Lung (tissue), 12 donors: ENCODE measurements around the gene SUGCT. TPM values are rescaled to one million over a fixed set of nuclear protein-coding genes. Genes with fewer than 3 reads are reported as not detected.

Experiments
- ATAC-seq: fragments of 200-7000 bp; cut with Tn5 transposase; one replicate; pipeline ENCODE4 v1.9.1; 2020; ENCODE audit warnings: moderate number of reproducible peaks; ENCODE audit not compliant: insufficient read depth, low FRiP score
- DNase-seq, 3 donors: peaks; one replicate each; pipeline ENCODE4 v3.0.0-alpha.2; 2013 to 2017
- H3K27ac ChIP-seq, 2 donors: one replicate each; pipeline ENCODE4 v1.5.1; 2013; ENCODE audit warnings: mild to moderate bottlenecking in 2 of 2, moderate library complexity in 2 of 2, control low read depth in 1 of 2, inconsistent platforms in 1 of 2, low read depth in 1 of 2, low read length in 1 of 2
- H3K27me3 ChIP-seq, 3 donors: one replicate each; pipeline ENCODE4 v1.5.1; 2013; ENCODE audit warnings: low read length in 2 of 3; ENCODE audit not compliant: control insufficient read depth in 3 of 3, insufficient read depth in 3 of 3
- H3K36me3 ChIP-seq, 4 donors: one replicate each; pipeline ENCODE4 v1.5.1; 2013; ENCODE audit warnings: low read length in 4 of 4, mild to moderate bottlenecking in 1 of 4, moderate library complexity in 1 of 4; ENCODE audit not compliant: control insufficient read depth in 4 of 4, insufficient read depth in 4 of 4
- H3K4me1 ChIP-seq, 5 donors: one replicate each; pipeline ENCODE4 v1.5.1; 2013; ENCODE audit warnings: low read length in 5 of 5, mild to moderate bottlenecking in 2 of 5, moderate library complexity in 1 of 5; ENCODE audit not compliant: control insufficient read depth in 5 of 5, insufficient read depth in 5 of 5
- H3K4me3 ChIP-seq: one replicate; pipeline ENCODE4 v1.5.1; 2013; ENCODE audit warnings: mild to moderate bottlenecking, control low read depth, moderate library complexity
- H3K9ac ChIP-seq, 2 donors: one replicate each; pipeline ENCODE4 v1.5.1; 2013; ENCODE audit warnings: low read length in 2 of 2, control low read depth in 1 of 2; ENCODE audit not compliant: insufficient read depth in 1 of 2
- H3K9me3 ChIP-seq, 4 donors: one replicate each; pipeline ENCODE4 v1.5.1; 2013; ENCODE audit warnings: low read length in 3 of 4, mild to moderate bottlenecking in 1 of 4, moderate library complexity in 1 of 4; ENCODE audit not compliant: control insufficient read depth in 4 of 4, insufficient read depth in 3 of 4
- CTCF ChIP-seq: IDR thresholded peaks from 2 replicates; pipeline ENCODE4 v1.5.1; 2012; ENCODE audit warnings: mild to moderate bottlenecking; ENCODE audit errors: control extremely low read depth, extremely low read depth
- WGBS, 2 donors: extraction: QIAGEN DNeasy Blood & Tissue Kit; methylation state at CpG; one replicate each; pipeline ENCODE4 v1.1.7; 2013; 5-methylcytosine and 5-hydroxymethylcytosine counted together
- polyA plus RNA-seq, 2 donors: library from polyadenylated mRNA; stranded (reverse); fragments of 200-250 nt; gene quantifications; one replicate each; pipeline ENCODE4 v1.2.1, GENCODE V29; 2013
- total RNA-seq, 2 donors: library from RNA; depleted of rRNA in 1 of 2; stranded (reverse); fragments of >200 nt in 1 of 2; gene quantifications; one replicate each; pipeline ENCODE4 v1.2.1, GENCODE V29; 2014 to 2021
- donor health status: control.
- donor health status: control.
- donor health status: Bipolar disorder and iron deficiency.
- donor health status: healthy.
- donor health status: DM: yes; HTN: yes; CAD: no.

SUGCT gene
- total and polyA plus RNA-seq, 4 donors = 0.23 to 4.2 (median 1.8) TPM

- ATAC-seq (no peak), DNase-seq (no peak)
- no peak overlapping the region for H3K9ac ChIP-seq
- H3K9me3 ChIP-seq = no peaks in the 10 kb centered on the region
- no peaks in the 10 kb centered on the region for H3K4me1 ChIP-seq
- no peak overlapping the region for H3K27ac ChIP-seq
- no peaks in the 10 kb centered on the region for H3K27me3 ChIP-seq
- WGBS, 2 donors = 91 to 93% methylated on average over 3 of the region's 3 CpGs
- TF ChIP-seq CTCF = no peak
- H3K36me3 ChIP-seq = no peaks in the 10 kb centered on the region
- no peak overlapping the region for H3K4me3 ChIP-seq
These were observed 165.4 kb downstream of the SUGCT start for GRCh38 chr7:40300146-40300670.

GRCh38 chr7:40301486-40302068 is 166.8 kb downstream of the SUGCT start:
- no peaks in the 10 kb centered on the region for H3K4me1 ChIP-seq
- no peak overlapping the region for H3K4me3 ChIP-seq
- TF ChIP-seq CTCF = no peak
- H3K9ac ChIP-seq = no peak overlapping the region
- no peak for ATAC-seq
- H3K9me3 ChIP-seq = no peaks in the 10 kb centered on the region
- 83 to 84% methylated on average over 1 of the region's 1 CpG for WGBS, 2 donors
- H3K36me3 ChIP-seq = no peaks in the 10 kb centered on the region
- H3K27me3 ChIP-seq = no peaks in the 10 kb centered on the region
- H3K27ac ChIP-seq = no peak overlapping the region
- no peak for DNase-seq

GRCh38 chr7:40303996-40304395 is 169.2 kb downstream of the SUGCT start:
- WGBS, 2 donors = 83 to 87% methylated on average over 2 of the region's 2 CpGs
- no peak overlapping the region for H3K27ac ChIP-seq
- H3K27me3 ChIP-seq = no peaks in the 10 kb centered on the region
- no peaks in the 10 kb centered on the region for H3K9me3 ChIP-seq
- DNase-seq (no peak), ATAC-seq (no peak)
- H3K4me3 ChIP-seq = no peak overlapping the region
- H3K4me1 ChIP-seq = no peaks in the 10 kb centered on the region
- H3K9ac ChIP-seq = no peak overlapping the region
- TF ChIP-seq CTCF = no peak
- no peaks in the 10 kb centered on the region for H3K36me3 ChIP-seq

- no peak overlapping the region for H3K9ac ChIP-seq
- H3K9me3 ChIP-seq = no peaks in the 10 kb centered on the region
- no peak overlapping the region for H3K27ac ChIP-seq
- no peak overlapping the region for H3K4me3 ChIP-seq
- ATAC-seq = no peak
- no peaks in the 10 kb centered on the region for H3K27me3 ChIP-seq
- H3K36me3 ChIP-seq = no peaks in the 10 kb centered on the region
- no peaks in the 10 kb centered on the region for H3K4me1 ChIP-seq
- DNase-seq = no peak
- TF ChIP-seq CTCF = no peak
These were observed 170.4 kb downstream of the SUGCT start for GRCh38 chr7:40305229-40305628.
